Small intestine (tissue), 7 donors: ENCODE measurements around the gene TMEM242. TPM values are rescaled to one million over a fixed set of nuclear protein-coding genes. Genes with fewer than 3 reads are reported as not detected.
"Not testable (repeated sequence)": the region's sequence is repeated elsewhere in the genome, so short reads cannot be mapped to it uniquely, and the experiment has no call there.

Experiments
- DNase-seq, 2 donors: peaks; one replicate each; pipeline versions ENCODE4 v3.0.0 to v3.0.0-alpha.2; 2013
- FAIRE-seq: peaks from 2 replicates; lab custom pipeline; 2012; peaks lifted over from hg19 to GRCh38; lab: Jason Lieb, UNC
- H3K27ac ChIP-seq, 3 donors: one replicate each; pipeline ENCODE4 v1.5.1; 2013; ENCODE audit warnings: low read length in 2 of 3, mild to moderate bottlenecking in 2 of 3, control low read depth in 1 of 3, inconsistent platforms in 1 of 3, low read depth in 1 of 3, moderate library complexity in 1 of 3
- H3K27me3 ChIP-seq, 3 donors: one replicate each; pipeline ENCODE4 v1.6.1; 2013; ENCODE audit warnings: low read length in 3 of 3, inconsistent platforms in 1 of 3; ENCODE audit not compliant: control insufficient read depth in 3 of 3, insufficient read depth in 3 of 3
- H3K36me3 ChIP-seq, 3 donors: one replicate each; pipeline ENCODE4 v1.6.1; 2013; ENCODE audit warnings: low read length in 3 of 3, inconsistent platforms in 1 of 3, low read depth in 1 of 3, mild to moderate bottlenecking in 1 of 3, moderate library complexity in 1 of 3; ENCODE audit not compliant: control insufficient read depth in 3 of 3, insufficient read depth in 2 of 3
- H3K4me1 ChIP-seq, 3 donors: one replicate each; pipeline ENCODE4 v1.6.1; 2013; ENCODE audit warnings: low read length in 2 of 3, inconsistent platforms in 1 of 3, low read depth in 1 of 3, mild to moderate bottlenecking in 1 of 3, moderate library complexity in 1 of 3; ENCODE audit not compliant: control insufficient read depth in 3 of 3, insufficient read depth in 2 of 3
- H3K4me3 ChIP-seq, 3 donors: one replicate each; pipeline ENCODE4 v1.5.1; 2013; ENCODE audit warnings: low read length in 3 of 3, control low read depth in 1 of 3, inconsistent platforms in 1 of 3, low read depth in 1 of 3, mild to moderate bottlenecking in 1 of 3, moderate library complexity in 1 of 3
- H3K9me3 ChIP-seq, 2 donors: one replicate each; pipeline ENCODE4 v1.6.1; 2013; ENCODE audit warnings: low read depth in 1 of 2, low read length in 1 of 2; ENCODE audit not compliant: control insufficient read depth in 2 of 2, insufficient read depth in 1 of 2
- WGBS, 3 donors: extraction: QIAGEN DNeasy Blood & Tissue Kit; methylation state at CpG; one replicate each; pipeline ENCODE4 v1.1.7; 2013; 5-methylcytosine and 5-hydroxymethylcytosine counted together
- polyA plus RNA-seq, 4 donors: library from polyadenylated mRNA; stranded (reverse) in 3 of 4; unstranded in 1 of 4; fragments of 200-250 nt in 3 of 4; fragments of 120-200 nt in 1 of 4; gene quantifications; one replicate each; pipeline versions ENCODE4 v1.2.1 to v1.2.3, GENCODE V29; 2013
- donor health status: healthy with polysubstance abuse.
- donor health status: control.
- donor health status: control.
- donor health status: Bipolar disorder and iron deficiency.
- donor health status: healthy.

The TMEM242 gene
- polyA plus RNA-seq, 4 donors: 3.8 to 9.5 (median 5.7) TPM

GRCh38 chr6:157316871-157317814 lies 6.2 kb downstream of the TMEM242 start:
- WGBS, 3 donors: 46 to 48% (median 46%) methylated on average over 6 of the region's 6 CpGs
- peaks cover 6 to 40% (median 8%) of the 10 kb centered on the region in 3 donors for H3K36me3 ChIP-seq
- no peak overlapping the region for H3K4me3 ChIP-seq
- DNase-seq (peak in 1 of 2 donors; percentile 82), FAIRE-seq (no peak)
- H3K4me1 ChIP-seq: no peaks in the 10 kb centered on the region
- no peaks in the 10 kb centered on the region for H3K27me3 ChIP-seq
- H3K27ac ChIP-seq: peak overlapping the region in 2 of 3 donors; percentile 41 to 44
- no peaks in the 10 kb centered on the region for H3K9me3 ChIP-seq

DNA sequence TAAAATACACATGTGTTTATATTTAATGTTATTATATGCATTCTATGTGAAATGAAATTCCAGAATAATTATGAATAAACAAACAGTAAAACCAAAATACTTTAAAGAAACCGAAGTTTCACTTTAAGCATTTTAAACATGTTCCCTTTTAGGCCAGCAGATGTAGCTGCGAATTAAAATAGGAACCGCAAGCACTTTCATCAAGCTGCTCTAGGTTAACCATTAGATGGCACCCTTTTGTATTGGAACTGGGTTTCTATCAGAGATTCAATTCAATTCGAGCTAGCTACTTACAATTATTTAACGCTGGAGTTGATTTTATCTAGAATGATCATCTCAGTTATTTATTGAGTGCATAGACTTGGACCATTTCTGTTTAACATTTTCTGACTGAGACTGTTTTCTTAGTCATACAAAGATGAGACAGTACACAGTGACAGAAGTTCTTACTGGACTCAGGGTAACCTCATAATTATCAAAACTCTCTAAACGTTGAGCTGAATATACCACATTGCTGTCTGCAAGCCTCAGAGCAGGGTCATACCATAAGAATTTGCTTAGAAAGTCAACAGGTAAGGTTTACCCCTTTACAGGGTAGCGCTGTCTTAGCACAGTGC lies 8.5 kb downstream of the TMEM242 start:
- no peak overlapping the region for H3K27ac ChIP-seq
- H3K9me3 ChIP-seq: no peaks in the 10 kb centered on the region
- no peaks in the 10 kb centered on the region for H3K27me3 ChIP-seq
- H3K4me3 ChIP-seq: no peak overlapping the region
- peak; percentile 63 to 74 for DNase-seq
- no peak for FAIRE-seq
- H3K4me1 ChIP-seq: no peaks in the 10 kb centered on the region
- 12 to 19% (median 17%) methylated on average over 7 of the region's 7 CpGs for WGBS, 3 donors
- H3K36me3 ChIP-seq: peaks cover 6 to 47% (median 8%) of the 10 kb centered on the region in 3 donors

DNA sequence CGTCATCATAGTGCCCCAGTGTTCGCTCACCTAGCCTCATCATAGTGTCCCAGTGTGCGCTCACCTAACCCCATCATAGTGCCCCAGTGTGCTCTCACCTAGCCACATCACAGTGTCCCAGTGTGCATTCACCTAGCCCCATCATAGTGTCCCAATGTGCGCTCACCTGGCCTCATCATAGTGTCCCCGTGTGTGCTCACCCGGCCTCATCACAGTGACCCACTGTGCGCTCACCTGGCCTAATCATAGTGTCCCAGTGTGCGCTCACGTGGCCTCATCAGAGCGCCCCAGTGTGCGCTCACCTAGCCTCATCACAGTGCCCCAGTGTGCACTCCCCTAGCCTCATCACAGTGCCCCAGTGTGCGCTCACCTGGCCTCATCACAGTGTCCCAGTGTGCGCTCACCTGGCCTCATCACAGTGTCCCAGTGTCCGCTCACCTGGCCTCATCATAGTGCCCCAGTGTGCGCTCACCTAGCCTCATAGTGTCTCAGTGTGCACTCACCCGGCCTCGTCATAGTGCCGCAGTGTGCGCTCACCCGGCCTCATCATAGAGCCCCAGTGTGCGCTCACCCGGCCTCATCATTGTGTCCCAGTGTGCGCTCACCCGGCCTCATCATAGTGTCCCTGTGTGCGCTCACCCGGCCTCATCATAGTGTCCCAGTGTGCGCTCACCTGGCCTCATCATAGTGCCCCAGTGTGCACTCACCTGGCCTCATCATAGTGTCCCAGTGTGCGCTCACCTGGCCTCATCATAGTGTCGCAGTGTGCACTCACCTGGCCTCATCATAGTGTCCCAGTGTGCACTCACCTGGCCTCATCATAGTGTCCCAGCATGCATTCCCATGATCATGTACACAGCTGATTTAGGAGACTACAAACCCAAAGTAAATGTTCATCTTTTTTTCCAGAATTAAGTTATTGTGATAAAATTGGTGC lies 9.5 kb downstream of the TMEM242 start:
- Histone ChIP-seq H3K27ac (no peak overlapping the region), H3K9me3 (no peaks in the 10 kb centered on the region), H3K27me3 (no peaks in the 10 kb centered on the region), H3K4me3 (no peak overlapping the region), H3K4me1 (no peaks in the 10 kb centered on the region), H3K36me3 (peaks cover 6 to 47% (median 8%) of the 10 kb centered on the region in 3 donors)
- 86 to 90% (median 89%) methylated on average over 29 of the region's 29 CpGs for WGBS, 3 donors
- DNase-seq: no peak
- FAIRE-seq: no peak

GRCh38 chr6:157312757-157313156 lies 10.6 kb downstream of the TMEM242 start:
- peak in 1 of 2 donors; percentile 14 for DNase-seq
- no peaks in the 10 kb centered on the region for H3K4me1 ChIP-seq
- no peaks in the 10 kb centered on the region for H3K27me3 ChIP-seq
- H3K27ac ChIP-seq: no peak overlapping the region
- no peak overlapping the region for H3K4me3 ChIP-seq
- FAIRE-seq: no peak
- 70 to 77% (median 76%) methylated on average over 9 of the region's 9 CpGs for WGBS, 3 donors
- no peaks in the 10 kb centered on the region for H3K9me3 ChIP-seq
- H3K36me3 ChIP-seq: peaks cover 3 to 39% (median 5%) of the 10 kb centered on the region in 3 donors

- H3K27ac ChIP-seq: not testable (repeated sequence)
- FAIRE-seq: peak; percentile 84
- WGBS, 3 donors: 75 to 86% (median 83%) methylated on average over 4 to 5 of the region's 5 CpGs
Observed at GRCh38 chr6:157310693-157311092, 12.6 kb downstream of the TMEM242 start.

GRCh38 chr6:157307661-157308060 lies 15.7 kb downstream of the TMEM242 start:
- Histone ChIP-seq H3K4me3 (no peak overlapping the region), H3K36me3 (peaks cover 0 to 21% (median 0%) of the 10 kb centered on the region in 3 donors), H3K4me1 (peaks cover 3 to 31% (median 9%) of the 10 kb centered on the region in 3 donors), H3K9me3 (no peaks in the 10 kb centered on the region), H3K27ac (no peak overlapping the region), H3K27me3 (no peaks in the 10 kb centered on the region)
- 84 to 90% (median 87%) methylated on average over 5 of the region's 5 CpGs for WGBS, 3 donors
- DNase-seq: no peak
- no peak for FAIRE-seq

More at GRCh38 chr6:157310693-157311092, 12.6 kb downstream of the TMEM242 start:
- H3K4me3 ChIP-seq, H3K9me3 ChIP-seq, H3K4me1 ChIP-seq, H3K27me3 ChIP-seq, DNase-seq: not testable (repeated sequence)
- H3K36me3 ChIP-seq: peaks cover 0 to 40% (median 3%) of the 10 kb centered on the region in 3 donors

GRCh38 chr6:157305670-157306653 lies 17.4 kb downstream of the TMEM242 start:
- 63 to 73% (median 67%) methylated on average over 9 of the region's 9 CpGs for WGBS, 3 donors
- Histone ChIP-seq H3K27ac (peak overlapping the region; percentile 34 to 83 (median 73)), H3K36me3 (peaks cover 0 to 14% (median 0%) of the 10 kb centered on the region in 3 donors), H3K9me3 (no peaks in the 10 kb centered on the region), H3K27me3 (no peaks in the 10 kb centered on the region), H3K4me1 (peaks cover 3 to 40% (median 9%) of the 10 kb centered on the region in 3 donors), H3K4me3 (no peak overlapping the region)
- DNase-seq (peak in 1 of 2 donors; percentile 59), FAIRE-seq (no peak)
